HG02610 (cell line): ENCODE results near the gene BTBD1.

Experiments used
- ATAC-seq: cut with Tn5 transposase; IDR thresholded peaks from one replicate; pipeline ENCODE4 v1.9.1; 2021; ENCODE audit warnings: mild to moderate bottlenecking, moderate library complexity; ENCODE audit not compliant: unreplicated experiment

The BTBD1 gene

DNA sequence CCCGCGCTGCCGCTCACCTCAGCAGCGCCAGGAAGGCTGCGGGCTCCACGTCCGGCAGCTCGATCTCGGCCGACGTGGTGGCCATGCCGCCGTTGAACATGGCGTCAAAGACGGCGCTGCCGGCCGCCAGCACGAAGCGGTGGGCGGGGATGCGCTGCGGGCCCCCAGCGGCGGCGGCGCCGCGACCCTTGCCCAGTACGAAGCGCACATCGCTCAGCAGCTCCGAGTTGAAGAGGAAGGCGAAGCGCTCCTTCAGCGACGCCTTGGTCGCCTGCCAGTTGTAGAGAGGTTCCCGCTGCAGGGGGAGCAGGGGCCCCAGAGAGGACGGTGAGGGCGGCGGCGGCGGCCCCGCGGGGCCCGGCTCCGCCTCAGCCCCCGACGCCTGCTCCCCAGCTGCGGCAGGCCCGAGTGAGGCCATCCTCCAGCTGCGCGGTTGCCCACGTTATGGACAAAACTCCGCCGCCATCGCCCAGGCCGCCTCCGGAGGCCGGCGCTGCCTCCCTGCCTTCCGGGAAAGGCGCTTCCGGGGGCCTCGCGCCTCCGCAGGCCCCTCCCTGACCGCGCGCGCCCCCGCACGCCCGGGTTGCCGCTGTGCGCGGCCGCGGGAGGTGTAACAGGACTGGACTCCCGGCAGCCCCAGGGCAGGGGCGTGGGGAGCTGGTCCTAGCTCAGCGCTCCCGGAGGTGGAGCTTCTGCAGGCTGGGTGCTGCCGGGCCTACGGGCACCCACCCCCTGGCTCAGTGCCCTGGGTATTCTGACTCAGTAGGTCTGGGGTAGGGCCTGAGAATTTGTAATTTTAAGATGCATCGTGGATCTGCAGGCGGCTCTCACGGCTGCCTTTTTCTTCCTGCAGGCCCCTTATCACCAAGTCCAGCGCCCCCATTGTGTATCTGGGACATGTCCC is at the start of gene BTBD1:
Gene BTBD1 (minus strand): TSS at position 519 of the 904 bp plus-strand sequence. CDS start 101 bp downstream, at position 418.
- ATAC-seq = peak; percentile 86

DNA sequence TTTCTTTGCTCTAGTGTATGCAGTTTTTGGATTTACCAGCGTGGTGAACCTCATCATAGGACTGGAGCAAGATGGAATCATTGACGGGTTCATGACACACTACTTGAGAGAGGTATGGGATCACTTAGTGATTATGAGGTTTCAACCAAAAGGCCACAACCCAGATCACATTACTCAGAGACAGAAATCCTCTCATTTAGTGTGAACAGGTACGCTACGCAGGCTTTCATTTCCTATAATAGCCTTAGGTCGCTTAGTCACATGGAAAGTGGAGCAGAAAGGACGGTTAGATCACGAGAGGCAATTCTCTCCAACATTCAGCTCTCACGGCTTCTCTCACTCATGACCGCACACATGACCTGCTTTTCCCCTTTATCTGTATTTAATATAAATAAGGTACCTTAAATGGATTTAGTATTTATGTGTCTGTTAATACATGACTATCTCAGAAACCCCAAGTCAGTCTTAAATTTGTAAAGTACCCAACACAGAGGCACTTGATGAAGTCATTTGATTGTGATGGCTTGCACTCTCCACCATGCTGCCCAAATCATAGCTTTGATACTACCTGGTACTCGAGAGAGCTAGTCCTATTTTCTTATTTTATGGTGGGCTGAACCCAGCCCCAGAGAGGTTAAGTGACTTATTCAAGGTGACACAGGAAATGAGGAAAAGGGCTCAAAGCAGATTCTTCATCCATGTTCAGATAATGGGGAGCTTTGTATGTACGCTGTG is 48.9 kb upstream of the BTBD1 start:
- ATAC-seq = peak; percentile 73

DNA sequence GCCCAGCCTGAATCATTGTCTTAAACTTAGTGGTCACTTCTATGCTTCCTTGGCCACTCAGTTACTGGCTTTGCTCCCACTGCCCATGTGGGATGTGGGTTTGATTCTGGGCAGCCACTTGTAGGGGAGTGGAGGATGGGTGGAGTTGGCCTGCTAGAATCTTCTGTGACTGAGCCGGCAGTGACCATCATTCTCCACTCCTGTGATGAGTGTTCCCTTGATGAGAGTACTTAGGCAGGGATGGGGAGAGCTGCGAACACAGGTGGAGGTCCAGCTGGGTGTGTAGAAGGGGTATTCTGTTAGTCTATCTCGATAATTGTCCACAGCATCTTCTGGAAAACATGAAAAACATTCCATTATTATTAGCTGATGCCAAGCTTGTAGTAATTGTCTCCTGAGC is 48.4 kb upstream of the BTBD1 start:
- no peak for ATAC-seq

DNA sequence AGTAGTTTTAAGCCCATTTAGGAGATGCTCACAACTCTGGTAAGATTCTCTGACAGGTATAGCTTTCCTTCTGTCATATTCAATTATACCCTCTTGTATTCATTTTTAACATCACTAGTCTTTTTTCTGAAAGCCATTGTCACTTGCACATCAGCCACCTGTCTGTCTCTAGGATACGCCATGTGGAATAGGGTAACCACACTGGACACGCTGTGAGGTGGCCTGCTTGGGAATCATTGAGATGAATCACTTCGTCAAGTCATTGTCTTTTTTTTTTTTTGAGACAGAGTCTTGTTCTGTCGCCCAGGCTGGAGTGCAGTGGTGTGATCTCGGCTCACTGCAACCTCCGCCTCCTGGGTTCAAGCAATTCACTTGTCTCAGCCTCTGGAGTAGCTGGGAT is 47.8 kb upstream of the BTBD1 start:
- ATAC-seq = no peak

DNA sequence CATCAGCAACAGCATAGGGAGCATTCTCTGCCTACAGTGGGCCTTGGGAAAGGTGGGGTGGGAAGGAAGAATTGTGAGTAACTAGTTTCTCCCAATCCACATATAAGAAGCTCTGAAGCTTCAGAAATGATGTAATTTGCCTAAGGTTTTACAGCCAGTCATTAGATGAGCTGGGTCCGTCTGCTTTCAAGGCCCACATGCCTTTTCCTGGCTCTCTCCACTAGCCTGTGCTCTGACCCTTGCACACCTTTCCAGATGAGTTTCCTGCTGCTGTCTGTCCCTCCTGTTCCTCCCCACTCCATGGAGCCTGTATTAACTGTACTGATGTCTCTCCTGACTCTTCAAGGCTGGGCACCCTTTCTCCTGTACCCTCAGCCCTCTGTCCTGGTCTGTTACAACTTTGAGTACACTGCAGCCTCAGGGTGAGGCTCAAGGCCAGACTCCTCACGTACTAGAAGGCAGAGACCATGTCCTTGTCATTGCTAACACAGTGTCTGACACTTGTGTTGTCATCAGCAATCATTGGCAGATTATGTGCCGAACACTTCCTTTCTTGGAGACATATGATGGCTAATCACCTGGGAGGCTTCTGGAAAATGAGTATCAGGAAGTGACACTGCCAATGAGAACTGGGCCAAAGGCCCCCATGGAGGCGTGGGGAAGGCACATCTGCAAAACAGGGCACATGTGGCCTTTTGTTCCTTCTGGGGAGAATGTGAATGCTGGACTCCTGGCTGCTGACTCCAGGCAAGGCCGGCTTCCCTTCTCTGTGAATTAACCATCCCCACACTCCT is 47.0 kb upstream of the BTBD1 start:
- ATAC-seq = no peak

DNA sequence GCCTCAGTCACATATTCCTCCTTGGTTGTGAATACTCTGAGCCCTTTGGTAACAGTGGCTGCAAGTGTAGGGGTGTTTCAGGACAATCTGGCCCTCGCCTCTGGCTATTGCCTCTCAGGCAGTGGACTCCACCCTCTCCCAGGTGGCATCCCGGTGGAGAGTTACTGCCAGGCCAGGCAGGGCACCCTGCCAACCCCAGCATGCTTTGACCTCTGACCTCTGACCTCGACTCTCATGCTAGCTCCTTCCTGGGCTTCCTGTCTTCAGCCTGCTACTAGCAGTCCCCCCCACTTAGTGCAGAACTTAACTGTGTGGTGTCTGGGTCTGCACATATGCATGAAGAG is 45.9 kb upstream of the BTBD1 start:
- ATAC-seq = no peak

DNA sequence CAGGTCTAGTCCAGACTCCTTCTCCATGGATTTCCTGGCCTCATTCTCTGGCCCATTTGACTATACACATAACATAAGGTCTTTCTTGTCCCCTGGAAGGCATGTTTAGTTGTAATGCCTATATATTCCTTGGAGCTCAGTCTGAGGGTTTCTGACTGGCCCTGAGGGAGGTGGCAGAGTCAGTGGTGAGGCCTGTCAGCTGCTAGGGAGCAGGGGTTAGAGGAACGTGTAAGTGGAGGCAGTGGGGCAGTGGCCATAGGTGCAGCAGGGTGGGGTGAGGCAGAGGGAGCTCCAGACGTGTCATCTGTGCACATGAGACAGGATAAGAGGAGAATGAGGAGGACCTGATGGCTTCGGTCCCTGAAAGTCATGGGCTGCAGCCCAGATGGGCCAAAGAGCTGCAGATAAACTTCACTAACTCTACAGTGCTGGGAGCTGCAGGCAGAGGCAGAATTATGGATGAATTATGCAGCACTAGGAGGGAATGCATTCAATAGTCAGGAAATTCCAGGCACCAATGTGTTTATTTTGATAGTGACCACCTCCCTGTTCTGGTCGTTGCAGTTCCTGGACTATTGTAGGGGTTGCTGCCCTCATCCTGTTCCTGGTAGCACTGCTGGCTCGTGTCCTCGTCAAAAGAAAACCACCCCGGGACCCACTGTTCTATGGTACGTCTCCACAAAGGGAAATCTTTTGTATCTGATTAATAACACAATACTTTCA is 45.3 kb upstream of the BTBD1 start:
- no peak for ATAC-seq

DNA sequence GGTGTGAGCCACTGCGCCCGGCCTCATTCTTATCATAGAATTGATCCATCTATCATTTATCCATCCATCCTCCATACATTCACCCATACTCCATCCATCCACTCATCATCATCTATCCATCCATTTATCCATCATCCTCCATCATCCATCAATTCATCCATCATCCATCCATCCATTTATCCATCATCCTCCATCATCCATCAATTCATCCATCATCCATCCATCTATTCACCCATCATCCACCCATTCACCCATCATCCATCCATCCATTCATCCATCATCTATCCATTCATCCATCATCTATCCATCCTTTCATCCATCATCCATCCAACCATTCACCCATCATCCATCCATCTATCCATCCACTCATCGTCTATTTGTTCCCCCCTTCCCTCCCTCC is 44.1 kb upstream of the BTBD1 start:
- ATAC-seq = no peak

DNA sequence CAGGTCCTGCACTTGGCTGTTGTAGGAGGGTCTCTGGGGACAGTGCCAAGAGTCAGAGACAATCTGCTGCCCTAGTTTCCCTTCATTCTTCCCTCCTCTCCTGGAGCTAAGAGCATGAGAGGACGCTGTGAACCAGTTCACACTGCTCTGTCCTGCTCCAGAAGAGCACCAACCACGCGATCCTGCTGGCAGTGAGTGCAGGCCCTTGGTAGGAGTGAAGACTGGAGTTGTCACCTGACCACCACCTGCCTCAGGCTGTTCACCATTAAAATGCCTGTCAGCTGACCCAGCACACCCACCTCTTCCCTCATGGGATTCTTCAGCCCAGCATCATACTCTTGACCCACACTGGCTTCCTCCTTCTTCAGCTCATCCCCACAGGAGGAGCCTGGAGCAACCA is 43.3 kb upstream of the BTBD1 start:
- no peak for ATAC-seq

DNA sequence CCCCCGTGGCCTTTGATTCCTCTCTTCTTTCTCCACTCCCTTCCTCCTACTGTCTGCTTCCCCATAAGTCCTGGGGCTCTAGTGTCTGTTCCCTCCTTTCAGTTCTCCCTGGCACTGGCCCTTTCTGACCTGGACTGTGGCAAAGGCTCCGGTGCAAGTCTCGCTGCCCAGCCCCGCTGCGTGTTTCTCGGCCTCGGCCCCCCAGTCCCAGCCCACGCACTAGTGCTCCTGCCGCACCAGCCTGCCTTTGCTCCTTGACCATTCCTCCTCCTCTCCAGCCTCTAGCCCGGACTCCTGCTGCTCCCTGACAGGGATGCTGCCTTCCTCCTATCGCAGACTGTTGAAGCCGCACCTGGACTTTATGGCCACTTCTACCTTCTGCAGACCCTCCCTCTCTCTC is 42.5 kb upstream of the BTBD1 start:
- ATAC-seq = no peak

DNA sequence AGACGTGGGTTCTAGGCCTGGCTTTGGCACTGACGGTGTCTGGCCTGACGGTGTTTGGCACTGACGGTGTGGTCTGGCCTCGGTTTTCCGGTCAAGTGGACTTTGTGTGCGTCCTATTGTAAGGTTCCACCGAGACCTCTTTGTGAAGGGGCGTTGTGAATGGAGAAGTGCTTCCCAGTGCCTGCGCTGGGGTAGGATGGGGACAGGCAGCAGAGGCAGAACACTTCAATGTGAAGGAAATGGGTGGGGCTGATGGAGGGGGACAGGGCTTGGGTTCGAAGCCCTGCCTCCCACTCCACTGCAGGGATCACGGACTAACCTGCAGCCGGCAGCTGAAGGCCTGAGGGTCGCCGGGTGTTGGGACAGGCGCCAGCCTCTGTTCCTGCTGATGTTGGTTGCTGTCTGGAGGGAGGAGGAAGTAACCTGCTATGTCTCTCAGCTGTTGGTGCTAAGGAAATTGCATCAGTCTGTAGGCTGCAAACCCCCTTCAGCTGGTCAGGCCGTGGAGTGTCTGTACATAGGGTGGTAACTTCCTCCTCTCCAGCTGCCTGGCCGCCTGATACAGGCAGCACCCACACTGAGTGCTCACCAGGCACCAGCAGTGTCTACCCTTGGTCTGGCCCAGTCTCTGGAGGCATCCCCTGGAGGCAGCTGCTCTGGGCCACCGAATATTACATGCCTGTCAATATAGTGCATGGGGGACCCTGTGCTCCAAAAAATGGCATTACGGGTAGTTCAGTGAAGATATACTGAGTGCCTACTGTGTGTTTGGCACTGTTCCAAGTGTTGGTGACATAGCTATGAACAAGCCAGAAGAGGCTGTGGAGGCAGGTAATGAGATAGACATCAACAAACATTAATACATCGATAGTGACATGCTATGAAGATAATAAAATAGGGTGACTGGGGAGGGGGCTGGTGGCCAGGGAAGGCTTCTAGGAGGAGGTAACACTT is 41.5 kb upstream of the BTBD1 start:
- no peak for ATAC-seq

DNA sequence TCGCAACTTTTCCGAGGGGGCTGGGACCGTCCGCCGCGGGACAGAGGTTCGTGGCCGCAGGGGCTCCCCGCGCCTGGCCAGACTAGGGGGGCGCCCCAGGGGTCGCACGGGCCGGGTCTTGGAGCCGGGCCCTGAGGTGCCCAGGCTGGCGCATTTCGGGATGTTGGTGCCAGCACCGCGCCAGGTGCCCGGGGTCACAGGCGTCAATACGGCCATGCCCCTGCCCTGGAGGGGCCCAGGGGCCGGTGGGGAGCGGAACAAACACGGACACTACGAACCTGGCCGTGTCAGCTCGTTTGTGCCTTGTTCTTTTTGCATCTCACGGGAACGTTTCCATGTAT is 40.8 kb upstream of the BTBD1 start:
- no peak for ATAC-seq

DNA sequence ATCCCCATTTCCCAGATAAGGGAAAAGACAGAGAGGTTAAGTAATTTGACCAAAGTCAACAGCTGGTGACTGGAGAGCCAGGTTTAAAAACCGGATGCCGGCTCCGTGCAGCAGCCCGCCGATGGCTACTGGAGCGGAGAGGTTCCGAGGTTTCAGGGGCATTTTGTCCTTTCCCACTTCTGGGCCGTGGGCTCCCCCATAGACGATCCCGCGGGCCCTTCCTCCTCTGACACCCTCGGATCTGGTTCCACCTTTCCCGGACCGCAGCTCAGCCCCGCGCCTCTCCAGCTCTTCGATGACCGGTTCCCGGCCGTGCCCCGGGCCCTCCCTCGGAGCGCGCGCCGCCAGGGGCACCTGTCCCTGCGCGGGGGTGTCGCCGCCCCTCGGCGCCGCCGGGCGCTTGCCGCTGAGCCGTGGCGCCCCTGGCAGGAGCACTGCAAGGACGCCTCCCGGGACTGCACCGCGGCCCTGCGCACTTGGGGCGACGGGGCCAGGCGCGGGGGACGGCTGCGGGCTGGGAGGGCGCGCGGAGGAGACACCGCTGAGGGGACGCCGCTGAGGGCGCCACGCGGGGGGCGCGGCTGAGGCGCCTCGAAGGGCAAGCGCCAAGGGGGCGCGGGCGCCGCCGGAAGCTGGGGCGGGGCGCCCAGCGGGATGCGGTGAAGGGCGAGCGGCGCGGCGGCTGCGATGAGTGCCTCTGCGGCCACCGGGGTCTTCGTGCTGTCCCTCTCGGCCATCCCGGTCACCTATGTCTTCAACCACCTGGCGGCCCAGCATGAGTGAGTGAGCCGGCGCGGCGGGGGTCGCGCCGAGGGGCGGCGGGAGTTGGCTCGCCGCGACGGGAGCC is 40.2 kb upstream of the BTBD1 start, which contains the start of gene TM6SF1:
Gene TM6SF1 (plus strand): TSS at position 652 of the 847 bp plus-strand sequence. CDS start 36 bp downstream, at position 688.
- peak; percentile 38 for ATAC-seq

DNA sequence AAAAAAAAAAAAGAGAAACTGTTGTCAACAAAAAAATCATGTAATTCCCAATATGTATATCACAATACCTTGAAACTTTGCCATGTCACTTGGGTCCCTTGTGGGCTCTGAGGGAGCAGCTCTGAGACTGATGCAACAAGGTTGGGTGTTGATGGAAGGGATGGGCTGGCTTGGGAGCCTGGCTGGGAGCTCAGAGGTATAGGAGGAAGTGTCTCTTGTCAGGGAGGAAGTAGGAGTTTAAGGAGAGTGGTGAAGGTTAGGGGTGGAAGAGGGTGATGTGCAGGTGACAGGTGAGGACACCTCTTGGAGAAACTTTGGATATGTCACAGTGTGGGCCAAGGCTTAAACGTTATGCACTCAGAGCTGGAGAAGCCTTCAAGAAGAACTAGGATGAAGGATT is 38.4 kb upstream of the BTBD1 start:
- ATAC-seq = no peak

DNA sequence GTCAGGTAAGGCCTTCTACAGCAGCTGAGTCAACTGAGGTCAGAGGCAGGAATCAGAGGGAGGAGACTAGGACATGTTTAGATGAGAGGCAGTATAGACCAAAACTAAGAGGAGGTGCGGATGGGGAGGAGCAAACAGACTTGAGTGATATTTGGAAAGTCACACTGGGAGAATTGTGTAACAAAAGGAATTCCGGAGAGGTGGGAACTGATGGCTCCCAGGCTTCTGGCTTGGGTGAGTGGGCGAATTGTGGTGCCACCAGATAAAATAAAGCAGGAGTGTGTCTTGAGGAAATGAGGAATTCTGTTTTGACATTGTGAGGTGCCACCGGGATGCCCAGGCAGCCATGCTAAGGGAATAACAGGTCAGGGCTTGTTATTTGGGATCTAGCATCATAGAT is 37.1 kb upstream of the BTBD1 start:
- no peak for ATAC-seq

DNA sequence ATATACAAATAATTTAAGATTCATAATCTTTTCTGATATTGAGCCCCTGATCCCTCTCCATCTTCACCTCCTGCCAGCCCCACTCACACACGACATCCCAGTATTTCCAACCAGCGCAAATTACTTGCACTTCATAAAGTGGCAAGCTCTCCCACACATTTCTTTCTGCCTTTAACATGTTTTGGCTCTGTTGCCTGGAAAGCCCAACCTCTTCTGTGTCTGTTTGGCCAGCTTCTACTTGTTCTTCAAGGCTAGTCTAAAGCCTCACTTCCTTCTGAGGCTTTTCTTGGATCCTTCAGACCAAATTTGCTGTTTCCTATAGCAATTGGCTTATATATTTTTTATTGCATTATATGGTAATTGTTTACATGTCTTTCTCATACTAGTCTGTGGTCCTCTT is 35.3 kb upstream of the BTBD1 start:
- no peak for ATAC-seq

DNA sequence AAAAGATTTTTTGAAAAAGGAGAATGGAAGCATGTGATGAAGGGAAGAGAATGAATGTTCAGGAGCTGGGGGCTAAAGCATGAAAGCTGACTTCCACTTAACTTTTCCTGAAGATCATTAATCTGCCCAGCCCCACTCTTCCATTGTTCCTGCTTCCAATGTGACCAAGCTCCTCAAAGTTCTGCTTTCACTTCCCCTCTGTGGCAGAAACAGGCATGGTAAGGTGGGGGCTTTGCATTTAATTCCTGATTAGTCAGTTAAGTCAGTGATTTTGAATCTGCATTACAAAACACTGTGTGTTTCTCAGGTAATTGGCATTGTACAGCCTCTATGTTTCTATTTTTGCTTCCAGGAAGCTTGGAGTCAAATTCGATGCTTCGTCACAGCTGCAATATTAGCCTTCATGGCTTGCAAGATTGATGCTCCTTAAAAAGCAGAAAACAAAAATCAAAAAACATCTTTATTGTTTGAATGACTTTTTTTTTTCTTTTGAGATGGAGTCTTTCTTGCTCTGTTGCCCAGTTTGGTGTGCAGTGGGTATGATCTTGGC is 33.1 kb upstream of the BTBD1 start:
- no peak for ATAC-seq

DNA sequence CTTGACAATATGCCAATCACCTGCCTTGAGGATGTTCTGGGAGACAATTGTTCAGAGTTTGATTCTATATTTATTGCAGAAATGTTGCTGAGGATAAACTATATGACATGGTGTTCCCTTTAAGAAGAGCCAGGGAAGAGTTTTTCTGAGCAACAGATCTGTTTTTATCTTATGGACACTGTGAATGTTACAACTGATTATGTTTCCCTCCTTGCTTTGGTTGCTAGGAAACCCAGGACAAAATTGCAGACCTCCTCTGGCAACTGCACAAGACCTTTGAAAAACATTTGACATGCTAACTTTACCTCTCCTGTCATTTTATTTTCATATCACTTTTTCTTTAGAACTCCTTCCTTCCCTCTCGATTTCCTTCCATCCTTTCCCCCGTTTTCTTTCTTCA is 32.2 kb upstream of the BTBD1 start:
- no peak for ATAC-seq

DNA sequence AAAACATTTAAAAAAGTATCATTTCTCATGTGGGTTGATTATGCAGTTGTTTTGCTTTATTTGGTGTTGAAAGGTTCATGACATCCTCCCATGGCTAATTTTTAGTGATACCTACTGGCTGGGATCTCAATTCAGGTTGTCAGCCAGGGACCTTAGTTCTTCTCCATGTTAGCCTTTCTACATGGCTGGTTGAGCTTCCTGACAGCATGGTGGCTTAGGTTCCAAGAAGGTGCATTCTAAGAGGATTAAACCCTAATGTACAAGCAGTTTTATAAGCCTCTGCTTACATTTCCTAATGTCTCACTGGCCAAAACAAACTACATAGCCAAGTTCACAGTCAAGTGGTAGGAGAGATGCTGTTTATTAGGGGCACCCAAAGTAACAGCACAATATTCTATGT is 31.0 kb upstream of the BTBD1 start:
- ATAC-seq = no peak
